Measurements from ENCODE around the gene USP37.

Gene USP37

GRCh38 chr2:218605432-218605831, 37.3 kb upstream of the USP37 start:
- no peaks in the 10 kb centered on the region for H4K20me1 ChIP-seq (ENCODE audit: low read depth, low read length)
- H3K9me2 ChIP-seq (replicated peaks; ENCODE audit: insufficient read depth, low read length), result no peaks in the 10 kb centered on the region
- H3K9ac ChIP-seq (ENCODE audit: low read length), result no peak overlapping the region
- H3K36me3 ChIP-seq (ENCODE audit: low read length), result no peaks in the 10 kb centered on the region
- no peak overlapping the region for H2AFZ ChIP-seq (ENCODE audit: low read depth, low read length, severe bottlenecking)
- no peaks in the 10 kb centered on the region for H3F3A ChIP-seq (ENCODE audit: insufficient read depth)
- H3K4me2 ChIP-seq (ENCODE audit: low read depth, low read length, poor library complexity, severe bottlenecking), result no peak overlapping the region
- TF ChIP-seq CTCF (IDR thresholded peaks at IDR 0.05; ENCODE audit: insufficient read depth, low read length, poor library complexity, severe bottlenecking), result no peak
- TF ChIP-seq EZH2phosphoT487 (conservative IDR thresholded peaks at IDR 0.05; ENCODE audit: low read length), result no peak
- no peak overlapping the region for H3K4me3 ChIP-seq (ENCODE audit: insufficient read depth, low read length, poor library complexity, severe bottlenecking)
- H3K27ac ChIP-seq (ENCODE audit: low read depth, low read length), result no peak overlapping the region
- no peaks in the 10 kb centered on the region for H3K79me2 ChIP-seq (ENCODE audit: insufficient read depth, low read length)
- H3K9me3 ChIP-seq (ENCODE audit: insufficient read depth, low read length), result no peaks in the 10 kb centered on the region
- H3K27me3 ChIP-seq (ENCODE audit: low read length), result no peaks in the 10 kb centered on the region

GRCh38 chr2:218585541-218585940, 17.4 kb upstream of the USP37 start:
- no peak overlapping the region for H3K4me3 ChIP-seq (ENCODE audit: insufficient read depth, low read length, poor library complexity, severe bottlenecking)
- H3K79me2 ChIP-seq (ENCODE audit: insufficient read depth, low read length), result peaks cover 9% of the 10 kb centered on the region
- H3K9me2 ChIP-seq (replicated peaks; ENCODE audit: insufficient read depth, low read length), result no peaks in the 10 kb centered on the region
- H3K9me3 ChIP-seq (ENCODE audit: insufficient read depth, low read length), result no peaks in the 10 kb centered on the region
- TF ChIP-seq CTCF (IDR thresholded peaks at IDR 0.05; ENCODE audit: insufficient read depth, low read length, poor library complexity, severe bottlenecking) (no peak), EZH2phosphoT487 (conservative IDR thresholded peaks at IDR 0.05; ENCODE audit: low read length) (no peak)
- H4K20me1 ChIP-seq (ENCODE audit: low read depth, low read length), result peaks cover 3% of the 10 kb centered on the region
- no peak overlapping the region for H3K27ac ChIP-seq (ENCODE audit: low read depth, low read length)
- no peaks in the 10 kb centered on the region for H3K27me3 ChIP-seq (ENCODE audit: low read length)
- no peak overlapping the region for H3K4me2 ChIP-seq (ENCODE audit: low read depth, low read length, poor library complexity, severe bottlenecking)
- H3K9ac ChIP-seq (ENCODE audit: low read length), result no peak overlapping the region
- H2AFZ ChIP-seq (ENCODE audit: low read depth, low read length, severe bottlenecking), result no peak overlapping the region
- H3F3A ChIP-seq (ENCODE audit: insufficient read depth), result no peaks in the 10 kb centered on the region
- peaks cover 54% of the 10 kb centered on the region; the same call in 1 of the 2 replicates for H3K36me3 ChIP-seq (ENCODE audit: low read length)

- Histone ChIP-seq H2AFZ (ENCODE audit: low read depth, low read length, severe bottlenecking) (no peak overlapping the region), H3K9me2 (replicated peaks; ENCODE audit: insufficient read depth, low read length) (no peaks in the 10 kb centered on the region), H3F3A (ENCODE audit: insufficient read depth) (no peaks in the 10 kb centered on the region), H3K27ac (ENCODE audit: low read depth, low read length) (no peak overlapping the region), H3K9me3 (ENCODE audit: insufficient read depth, low read length) (no peaks in the 10 kb centered on the region), H4K20me1 (ENCODE audit: low read depth, low read length) (peaks cover 7% of the 10 kb centered on the region), H3K79me2 (ENCODE audit: insufficient read depth, low read length) (peaks cover 19% of the 10 kb centered on the region), H3K36me3 (ENCODE audit: low read length) (peaks cover 48% of the 10 kb centered on the region; the same call in 1 of the 2 replicates), H3K4me2 (ENCODE audit: low read depth, low read length, poor library complexity, severe bottlenecking) (no peak overlapping the region), H3K9ac (ENCODE audit: low read length) (no peak overlapping the region), H3K27me3 (ENCODE audit: low read length) (no peaks in the 10 kb centered on the region), H3K4me3 (ENCODE audit: insufficient read depth, low read length, poor library complexity, severe bottlenecking) (no peak overlapping the region)
- no peak for TF ChIP-seq EZH2phosphoT487 (conservative IDR thresholded peaks at IDR 0.05; ENCODE audit: low read length)
Measured at GRCh38 chr2:218583983-218584850, 16.1 kb upstream of the USP37 start.

GRCh38 chr2:218582076-218582475, 13.9 kb upstream of the USP37 start:
- peaks cover 41% of the 10 kb centered on the region for H3K79me2 ChIP-seq (ENCODE audit: insufficient read depth, low read length)
- H3F3A ChIP-seq (ENCODE audit: insufficient read depth), result no peaks in the 10 kb centered on the region
- H3K27me3 ChIP-seq (ENCODE audit: low read length), result no peaks in the 10 kb centered on the region
- no peak overlapping the region for H3K27ac ChIP-seq (ENCODE audit: low read depth, low read length)
- no peaks in the 10 kb centered on the region for H3K9me3 ChIP-seq (ENCODE audit: insufficient read depth, low read length)
- no peak overlapping the region for H2AFZ ChIP-seq (ENCODE audit: low read depth, low read length, severe bottlenecking)
- no peaks in the 10 kb centered on the region for H3K9me2 ChIP-seq (replicated peaks; ENCODE audit: insufficient read depth, low read length)
- no peak overlapping the region for H3K4me2 ChIP-seq (ENCODE audit: low read depth, low read length, poor library complexity, severe bottlenecking)
- H4K20me1 ChIP-seq (ENCODE audit: low read depth, low read length), result peaks cover 16% of the 10 kb centered on the region
- TF ChIP-seq EZH2phosphoT487 (conservative IDR thresholded peaks at IDR 0.05; ENCODE audit: low read length) (no peak), CTCF (IDR thresholded peaks at IDR 0.05; ENCODE audit: insufficient read depth, low read length, poor library complexity, severe bottlenecking) (no peak)
- H3K9ac ChIP-seq (ENCODE audit: low read length), result no peak overlapping the region
- no peak overlapping the region for H3K4me3 ChIP-seq (ENCODE audit: insufficient read depth, low read length, poor library complexity, severe bottlenecking)
- peaks cover 34% of the 10 kb centered on the region; the same call in 1 of the 2 replicates for H3K36me3 ChIP-seq (ENCODE audit: low read length)
